ENCODE results near the gene DHRS1. TPM values are rescaled to one million over a fixed set of nuclear protein-coding genes. Genes with fewer than 3 reads are reported as not detected.
A peak's percentile ranks its signal among the peaks of the same experiment; 100 is the strongest.

Gene DHRS1
- polyA plus RNA-seq, 6 donors from 2014 or later, result 20.4 to 38.5 (median 29.3) TPM

DNA sequence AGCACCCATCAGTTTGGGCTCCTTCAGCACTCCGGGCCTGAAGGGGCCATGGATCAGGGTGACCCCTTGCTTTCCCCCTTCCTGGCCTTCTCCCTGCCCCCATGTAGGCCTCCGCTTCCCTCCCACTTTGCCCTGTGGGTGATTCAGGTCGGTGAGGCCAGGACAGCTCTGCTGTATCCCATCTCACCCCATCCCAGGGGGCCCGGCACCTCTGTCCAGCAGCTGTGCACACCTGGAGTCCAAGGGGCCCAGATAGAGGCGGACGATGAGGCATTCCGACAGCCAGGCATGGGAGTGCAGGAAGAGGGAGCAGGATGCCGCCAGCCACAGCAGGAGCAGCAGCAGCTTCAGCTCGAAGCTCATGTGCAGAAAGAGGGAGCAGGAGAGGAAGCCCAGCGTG lies 23.1 kb upstream of the DHRS1 start:
- Mint-ChIP-seq H3K36me3 (peaks cover 0 to 7% of the 10 kb centered on the region in 2 donors), H3K4me1 (peaks cover 6 to 9% (median 9%) of the 10 kb centered on the region in 3 donors), H3K27me3 (peaks cover 6 to 40% (median 38%) of the 10 kb centered on the region in 3 donors), H3K4me3 (peak overlapping the region in 1 of 8 donors; percentile 47), H3K27ac (no peak overlapping the region), H3K9me3 (no peaks in the 10 kb centered on the region)
- ATAC-seq (ENCODE audit: low read depth in 2 of 2) (no peak), DNase-seq (no peak)

DNA sequence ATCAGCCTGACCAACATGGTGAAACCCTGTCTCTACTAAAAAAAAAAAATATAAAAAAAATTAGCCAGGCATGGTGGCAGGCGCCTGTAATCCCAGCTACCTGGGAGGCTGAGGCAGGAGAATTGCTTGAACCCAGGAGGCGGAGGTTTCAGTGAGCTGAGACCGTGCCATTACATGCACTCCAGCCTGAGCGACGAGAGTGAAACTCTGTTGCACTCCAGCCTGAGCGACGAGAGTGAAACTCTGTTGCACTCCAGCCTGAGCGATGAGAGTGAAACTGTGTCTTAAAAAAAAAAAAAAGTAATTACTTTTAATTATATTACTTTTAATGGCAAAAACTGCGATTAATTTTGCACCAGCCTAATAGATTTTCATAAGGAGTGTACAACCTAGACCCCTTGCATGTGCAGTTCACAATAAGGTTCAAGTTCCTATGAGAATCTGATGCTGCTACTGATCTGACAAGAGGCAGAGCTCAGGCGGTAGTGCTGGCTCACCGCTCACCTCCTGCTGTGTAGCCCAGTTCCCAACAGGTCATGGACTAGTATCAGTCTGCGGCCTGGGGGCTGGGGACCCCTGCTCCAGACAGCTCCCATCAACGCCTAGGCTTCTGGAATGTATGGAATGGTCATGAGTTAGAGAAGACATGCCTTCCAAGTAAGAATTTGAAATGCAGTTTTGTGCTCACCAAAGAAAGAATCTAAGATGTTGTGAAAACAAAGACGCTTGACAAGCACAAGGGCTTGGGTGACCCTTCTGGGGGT lies 21.8 kb upstream of the DHRS1 start:
- ATAC-seq (ENCODE audit: low read depth in 2 of 2) (no peak), DNase-seq (no peak)
- Mint-ChIP-seq H3K27me3 (peaks cover 9 to 40% (median 34%) of the 10 kb centered on the region in 3 donors), H3K9me3 (no peaks in the 10 kb centered on the region), H3K4me3 (no peak overlapping the region), H3K36me3 (peaks cover 4 to 7% of the 10 kb centered on the region in 2 donors), H3K4me1 (peaks cover 0 to 4% (median 0%) of the 10 kb centered on the region in 3 donors), H3K27ac (no peak overlapping the region)

DNA sequence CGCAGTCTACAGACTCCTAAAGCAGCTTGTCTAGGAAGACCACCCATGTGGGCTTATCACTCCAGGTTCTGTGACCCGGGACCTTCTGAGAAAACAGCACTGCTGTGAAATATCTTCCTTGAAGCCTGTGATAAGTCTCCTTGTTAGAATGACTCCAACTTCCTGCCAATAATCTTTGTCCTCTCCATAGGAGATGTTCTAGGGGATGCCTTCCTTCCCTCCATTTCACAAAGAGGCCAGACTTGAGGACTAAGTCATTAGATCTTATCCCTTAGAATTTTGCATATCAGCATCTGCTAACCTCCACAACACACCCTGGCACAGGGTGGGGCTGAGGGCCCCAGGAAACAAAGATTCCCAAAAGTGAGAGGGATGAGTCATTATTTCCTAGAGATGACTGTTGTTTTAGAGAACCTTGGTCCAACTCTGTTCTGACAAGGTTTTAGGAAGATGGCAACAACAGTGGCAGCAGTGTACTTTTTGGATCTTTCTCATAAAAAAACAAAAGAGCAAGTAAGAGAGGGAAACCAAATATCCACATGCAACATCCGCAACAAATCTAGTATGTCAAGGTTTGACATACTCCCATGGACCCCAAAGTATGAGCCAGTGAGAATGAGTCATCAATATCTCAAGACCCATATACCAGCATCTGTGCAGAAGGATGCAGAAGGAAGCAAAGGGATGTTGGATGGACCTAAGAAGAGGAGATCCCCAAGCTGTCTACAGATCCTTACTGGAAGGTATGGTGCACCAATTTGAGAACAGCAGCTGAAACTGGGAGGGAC lies 17.8 kb upstream of the DHRS1 start:
- Mint-ChIP-seq H3K4me1 (peaks cover 23 to 25% (median 24%) of the 10 kb centered on the region in 3 donors), H3K27me3 (peaks cover 9 to 28% (median 26%) of the 10 kb centered on the region in 3 donors), H3K27ac (no peak overlapping the region), H3K9me3 (no peaks in the 10 kb centered on the region), H3K4me3 (no peak overlapping the region), H3K36me3 (peaks cover 4 to 7% of the 10 kb centered on the region in 2 donors)
- ATAC-seq (ENCODE audit: low read depth in 2 of 2) (no peak), DNase-seq (no peak)

DNA sequence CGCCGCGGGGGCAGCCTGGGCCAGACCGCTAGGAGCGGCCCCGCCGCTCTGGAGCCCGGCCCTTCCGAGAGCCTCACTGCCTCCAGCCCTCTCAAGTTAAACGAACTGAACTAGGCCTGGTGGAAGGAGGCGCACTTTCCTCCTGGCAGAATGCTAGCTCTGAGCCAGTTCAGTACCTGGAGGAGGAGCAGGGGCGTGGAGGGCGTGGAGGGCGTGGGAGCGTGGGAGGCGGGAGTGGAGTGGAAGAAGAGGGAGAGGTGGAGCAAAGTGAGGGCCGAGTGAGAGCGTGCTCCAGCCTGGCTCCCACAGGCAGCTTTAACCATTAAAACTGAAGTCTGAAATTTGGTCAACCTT lies 17.0 kb upstream of the DHRS1 start:
- DNase-seq (no peak), ATAC-seq (ENCODE audit: low read depth in 2 of 2) (no peak)
- H3K27me3 Mint-ChIP-seq, result peaks cover 9 to 24% (median 23%) of the 10 kb centered on the region in 3 donors
- no peak overlapping the region for H3K4me3 Mint-ChIP-seq
- no peaks in the 10 kb centered on the region for H3K9me3 Mint-ChIP-seq
- no peak overlapping the region for H3K27ac Mint-ChIP-seq
- peaks cover 31 to 32% (median 31%) of the 10 kb centered on the region in 3 donors for H3K4me1 Mint-ChIP-seq
- H3K36me3 Mint-ChIP-seq, result peaks cover 4 to 7% of the 10 kb centered on the region in 2 donors

DNA sequence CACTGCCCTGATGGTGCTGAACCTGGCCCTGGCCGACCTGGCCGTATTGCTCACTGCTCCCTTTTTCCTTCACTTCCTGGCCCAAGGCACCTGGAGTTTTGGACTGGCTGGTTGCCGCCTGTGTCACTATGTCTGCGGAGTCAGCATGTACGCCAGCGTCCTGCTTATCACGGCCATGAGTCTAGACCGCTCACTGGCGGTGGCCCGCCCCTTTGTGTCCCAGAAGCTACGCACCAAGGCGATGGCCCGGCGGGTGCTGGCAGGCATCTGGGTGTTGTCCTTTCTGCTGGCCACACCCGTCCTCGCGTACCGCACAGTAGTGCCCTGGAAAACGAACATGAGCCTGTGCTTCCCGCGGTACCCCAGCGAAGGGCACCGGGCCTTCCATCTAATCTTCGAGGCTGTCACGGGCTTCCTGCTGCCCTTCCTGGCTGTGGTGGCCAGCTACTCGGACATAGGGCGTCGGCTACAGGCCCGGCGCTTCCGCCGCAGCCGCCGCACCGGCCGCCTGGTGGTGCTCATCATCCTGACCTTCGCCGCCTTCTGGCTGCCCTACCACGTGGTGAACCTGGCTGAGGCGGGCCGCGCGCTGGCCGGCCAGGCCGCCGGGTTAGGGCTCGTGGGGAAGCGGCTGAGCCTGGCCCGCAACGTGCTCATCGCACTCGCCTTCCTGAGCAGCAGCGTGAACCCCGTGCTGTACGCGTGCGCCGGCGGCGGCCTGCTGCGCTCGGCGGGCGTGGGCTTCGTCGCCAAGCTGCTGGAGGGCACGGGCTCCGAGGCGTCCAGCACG lies 16.4 kb upstream of the DHRS1 start:
- DNase-seq, result no peak
- peaks cover 31 to 35% (median 35%) of the 10 kb centered on the region in 3 donors for H3K4me1 Mint-ChIP-seq
- peaks cover 9 to 23% (median 22%) of the 10 kb centered on the region in 3 donors for H3K27me3 Mint-ChIP-seq
- no peak overlapping the region for H3K4me3 Mint-ChIP-seq
- H3K9me3 Mint-ChIP-seq, result no peaks in the 10 kb centered on the region
- H3K27ac Mint-ChIP-seq, result no peak overlapping the region
- peaks cover 4 to 7% of the 10 kb centered on the region in 2 donors for H3K36me3 Mint-ChIP-seq
- no peak for ATAC-seq (ENCODE audit: low read depth in 2 of 2)

DNA sequence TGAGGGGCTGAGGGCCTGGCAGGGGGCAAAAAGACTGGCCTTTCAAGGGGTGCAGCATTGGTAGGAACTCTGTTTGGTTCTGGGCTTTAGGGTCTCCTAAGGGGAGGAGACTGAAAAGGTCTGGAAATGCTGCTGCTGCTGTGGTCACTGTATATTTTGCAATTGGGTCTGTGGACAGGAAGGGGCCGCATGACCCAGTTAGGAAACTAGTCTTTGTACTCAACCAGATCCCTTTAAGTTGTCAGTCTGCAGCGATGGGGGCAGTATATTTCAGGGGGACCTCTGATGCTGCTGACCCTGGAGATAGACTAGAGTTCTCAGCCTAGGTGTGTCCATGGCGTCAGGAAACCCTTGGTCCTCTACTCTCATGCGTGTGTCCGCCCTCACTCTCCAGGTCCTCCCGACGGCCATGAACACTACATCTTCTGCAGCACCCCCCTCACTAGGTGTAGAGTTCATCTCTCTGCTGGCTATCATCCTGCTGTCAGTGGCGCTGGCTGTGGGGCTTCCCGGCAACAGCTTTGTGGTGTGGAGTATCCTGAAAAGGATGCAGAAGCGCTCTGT lies 15.7 kb upstream of the DHRS1 start:
- Mint-ChIP-seq H3K36me3 (peaks cover 4 to 7% of the 10 kb centered on the region in 2 donors), H3K27me3 (peaks cover 8 to 21% (median 20%) of the 10 kb centered on the region in 3 donors), H3K27ac (no peak overlapping the region), H3K4me3 (no peak overlapping the region), H3K4me1 (peaks cover 33 to 38% (median 38%) of the 10 kb centered on the region in 3 donors), H3K9me3 (no peaks in the 10 kb centered on the region)
- ATAC-seq (ENCODE audit: low read depth in 2 of 2), result no peak
- DNase-seq, result no peak

DNA sequence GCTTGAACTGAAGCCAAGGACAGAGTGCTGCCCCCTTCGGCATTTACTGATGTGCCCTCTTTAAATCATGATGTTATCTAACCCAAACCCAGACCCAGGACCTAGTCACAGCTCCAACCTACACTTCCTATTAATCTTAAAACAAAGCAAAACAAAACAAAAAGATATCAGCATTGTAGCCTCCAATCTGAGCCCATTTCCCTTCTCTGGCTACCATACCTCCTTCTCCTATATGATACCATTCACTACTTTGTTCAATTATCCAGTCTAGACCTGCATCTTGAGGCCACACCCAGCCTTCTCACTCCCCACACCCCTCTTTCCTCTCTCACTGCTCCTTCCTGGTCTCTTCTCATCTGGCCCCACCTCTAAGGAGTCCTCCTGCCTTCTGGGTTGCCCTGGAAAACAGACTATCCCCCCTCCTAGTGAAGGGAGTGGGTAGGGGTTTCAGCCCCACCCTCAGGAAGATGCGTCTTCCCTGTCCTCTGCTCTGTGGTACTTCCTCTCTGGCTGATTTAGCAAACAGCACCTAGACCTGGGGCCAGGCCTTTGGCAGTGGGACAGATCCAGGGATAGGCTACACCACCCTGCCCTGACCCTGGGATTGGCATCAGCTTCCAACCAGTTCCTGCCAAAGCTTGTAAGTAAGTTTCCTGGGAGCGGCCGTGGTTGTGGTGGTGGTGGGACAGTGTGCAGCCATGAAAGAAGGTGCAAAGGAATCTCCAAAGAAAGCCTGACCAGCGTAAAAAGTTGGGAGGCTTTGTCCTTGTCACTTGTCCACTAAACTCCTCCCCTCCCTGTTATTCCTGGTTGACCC lies 15.0 kb upstream of the DHRS1 start:
- ATAC-seq (ENCODE audit: low read depth in 2 of 2) (no peak), DNase-seq (no peak)
- peaks cover 39 to 45% (median 43%) of the 10 kb centered on the region in 3 donors for H3K4me1 Mint-ChIP-seq

DNA sequence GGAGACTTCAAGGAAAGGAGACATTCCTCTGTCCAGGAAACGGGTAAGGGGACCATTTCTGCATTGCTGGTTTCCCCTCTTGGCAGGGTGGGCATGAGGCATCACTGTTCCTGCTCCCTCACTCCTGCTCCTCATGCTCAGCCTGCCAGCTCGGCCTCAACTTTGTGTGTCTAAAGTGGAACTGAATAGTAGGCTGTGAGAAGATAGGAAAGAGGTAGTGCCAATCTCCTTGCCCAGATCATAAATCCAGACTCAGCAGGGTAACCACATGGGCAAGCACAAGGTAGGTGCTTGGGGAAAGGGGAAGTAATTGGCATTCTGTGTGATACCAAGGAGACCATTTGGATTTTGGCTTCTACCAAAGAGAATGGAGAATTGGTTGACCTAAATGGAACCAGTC lies 14.3 kb upstream of the DHRS1 start:
- Mint-ChIP-seq H3K9me3 (no peaks in the 10 kb centered on the region), H3K36me3 (peaks cover 0 to 4% of the 10 kb centered on the region in 2 donors), H3K4me3 (peak overlapping the region in 2 of 8 donors; percentile 47 to 65), H3K27me3 (peaks cover 5 to 7% (median 6%) of the 10 kb centered on the region in 3 donors), H3K27ac (peak overlapping the region in 2 of 6 donors; percentile 26 to 71), H3K4me1 (peaks cover 42 to 52% (median 49%) of the 10 kb centered on the region in 3 donors)
- DNase-seq (no peak), ATAC-seq (ENCODE audit: low read depth in 2 of 2) (no peak)

More for the DNA sequence above, 15.0 kb upstream of the DHRS1 start:
- Mint-ChIP-seq H3K27ac (peak overlapping the region in 4 of 6 donors; percentile 26 to 71 (median 54)), H3K4me3 (peak overlapping the region in 4 of 8 donors; percentile 33 to 72 (median 60)), H3K9me3 (no peaks in the 10 kb centered on the region), H3K27me3 (peaks cover 5 to 14% (median 12%) of the 10 kb centered on the region in 3 donors), H3K36me3 (peaks cover 4 to 6% of the 10 kb centered on the region in 2 donors)

DNA sequence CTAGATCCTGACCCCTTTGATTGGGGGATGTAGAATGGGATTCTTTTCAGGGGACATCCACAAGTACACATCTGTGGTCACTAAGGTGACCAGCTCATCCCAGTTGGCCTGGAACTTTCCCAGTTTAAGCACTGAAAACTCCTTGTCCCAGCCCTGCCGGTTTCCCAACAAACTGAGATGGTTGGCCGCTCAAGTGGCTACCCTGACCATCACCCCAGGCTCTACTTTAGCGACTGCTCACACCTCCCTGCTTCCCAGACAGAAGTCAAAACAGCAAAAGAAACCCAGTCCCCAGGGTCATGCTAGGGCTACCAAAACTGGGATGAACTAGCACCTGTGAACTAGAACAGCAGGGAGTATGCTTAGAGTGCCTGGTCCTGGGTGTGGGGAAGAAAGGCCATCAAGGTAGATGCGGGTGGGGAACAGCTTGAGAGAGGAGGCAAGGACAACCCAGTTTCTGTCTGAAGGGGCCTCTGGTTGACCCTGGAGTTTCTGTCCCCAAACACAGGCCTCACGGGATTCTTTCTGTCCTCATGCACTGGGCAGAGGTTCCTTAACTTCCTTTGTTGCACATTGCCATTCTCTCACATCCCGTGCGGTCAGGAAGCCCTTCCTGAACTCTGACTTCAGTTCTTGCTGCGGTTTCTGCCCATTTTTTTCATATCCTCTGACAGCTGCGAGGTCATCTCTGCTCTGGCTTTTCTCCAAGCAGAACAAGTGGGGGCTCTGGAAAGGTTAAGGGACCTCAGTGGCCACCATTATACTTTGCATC lies 13.3 kb upstream of the DHRS1 start:
- Mint-ChIP-seq H3K27ac (peak overlapping the region in 3 of 6 donors; percentile 51 to 92 (median 78)), H3K9me3 (no peaks in the 10 kb centered on the region), H3K36me3 (peaks cover 0 to 4% of the 10 kb centered on the region in 2 donors), H3K27me3 (peaks cover 0 to 5% (median 0%) of the 10 kb centered on the region in 3 donors), H3K4me3 (peak overlapping the region in 6 of 8 donors; percentile 22 to 78 (median 50)), H3K4me1 (peaks cover 47 to 62% (median 57%) of the 10 kb centered on the region in 3 donors)
- ATAC-seq (ENCODE audit: low read depth in 2 of 2) (no peak), DNase-seq (no peak)

DNA sequence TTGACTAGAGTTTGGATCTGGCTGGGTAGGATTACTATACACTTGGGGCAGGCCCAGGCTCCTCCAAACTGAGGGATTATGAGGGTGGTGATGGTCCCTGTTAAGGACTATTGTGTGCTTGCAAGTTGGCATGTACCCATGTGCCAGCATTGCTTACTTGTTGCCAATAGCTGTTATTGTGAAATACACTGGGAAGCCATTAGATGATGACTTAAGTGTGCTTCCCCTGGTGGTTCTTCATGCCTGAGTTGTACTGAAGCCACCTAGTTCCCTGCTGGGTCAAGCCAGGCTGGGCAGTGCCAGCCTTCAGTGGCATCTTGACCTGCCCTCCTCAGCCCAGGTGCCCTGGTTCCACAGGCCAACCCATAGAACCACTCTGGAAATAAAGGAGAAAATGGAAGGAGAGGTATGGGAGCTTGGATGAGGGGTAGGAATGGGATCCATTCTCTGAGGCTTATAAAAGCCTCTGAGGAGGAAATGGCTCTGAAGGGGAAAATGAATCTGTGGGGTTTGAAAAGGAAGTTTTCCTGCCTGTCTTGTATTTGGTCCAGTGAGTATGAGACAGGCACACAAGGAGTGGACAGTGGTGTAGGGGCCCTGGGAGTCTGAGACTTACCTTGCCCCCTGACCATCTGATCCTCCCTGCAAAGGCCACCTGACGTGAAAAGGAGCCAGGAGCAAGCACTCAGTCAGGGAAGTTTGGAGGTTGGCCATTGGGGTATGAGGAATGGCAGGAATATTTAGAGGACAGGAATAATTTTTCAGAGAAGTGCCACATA lies 12.4 kb upstream of the DHRS1 start:
- DNase-seq (no peak), ATAC-seq (ENCODE audit: low read depth in 2 of 2) (no peak)
- no peaks in the 10 kb centered on the region for H3K36me3 Mint-ChIP-seq
- H3K27ac Mint-ChIP-seq, result peak overlapping the region; percentile 49 to 93 (median 70)
- no peaks in the 10 kb centered on the region for H3K27me3 Mint-ChIP-seq
- no peaks in the 10 kb centered on the region for H3K9me3 Mint-ChIP-seq
- peaks cover 52 to 70% (median 64%) of the 10 kb centered on the region in 3 donors for H3K4me1 Mint-ChIP-seq
- H3K4me3 Mint-ChIP-seq, result peak overlapping the region; percentile 78 to 88 (median 83)

Data from naive B cell (primary cell).